ENCODE results near the gene PYGB.

- no peak for TF ChIP-seq ZNF549 (tag by site-specific recombination; IDR thresholded peaks at IDR 0.05)
- TF ChIP-seq, protein P1, sequence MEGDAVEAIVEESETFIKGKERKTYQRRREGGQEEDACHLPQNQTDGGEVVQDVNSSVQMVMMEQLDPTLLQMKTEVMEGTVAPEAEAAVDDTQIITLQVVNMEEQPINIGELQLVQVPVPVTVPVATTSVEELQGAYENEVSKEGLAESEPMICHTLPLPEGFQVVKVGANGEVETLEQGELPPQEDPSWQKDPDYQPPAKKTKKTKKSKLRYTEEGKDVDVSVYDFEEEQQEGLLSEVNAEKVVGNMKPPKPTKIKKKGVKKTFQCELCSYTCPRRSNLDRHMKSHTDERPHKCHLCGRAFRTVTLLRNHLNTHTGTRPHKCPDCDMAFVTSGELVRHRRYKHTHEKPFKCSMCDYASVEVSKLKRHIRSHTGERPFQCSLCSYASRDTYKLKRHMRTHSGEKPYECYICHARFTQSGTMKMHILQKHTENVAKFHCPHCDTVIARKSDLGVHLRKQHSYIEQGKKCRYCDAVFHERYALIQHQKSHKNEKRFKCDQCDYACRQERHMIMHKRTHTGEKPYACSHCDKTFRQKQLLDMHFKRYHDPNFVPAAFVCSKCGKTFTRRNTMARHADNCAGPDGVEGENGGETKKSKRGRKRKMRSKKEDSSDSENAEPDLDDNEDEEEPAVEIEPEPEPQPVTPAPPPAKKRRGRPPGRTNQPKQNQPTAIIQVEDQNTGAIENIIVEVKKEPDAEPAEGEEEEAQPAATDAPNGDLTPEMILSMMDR (tag by site-specific recombination; IDR thresholded peaks at IDR 0.05), result no peak
- no peak for TF ChIP-seq GLI2 (tag by site-specific recombination; IDR thresholded peaks at IDR 0.05; ENCODE audit: borderline replicate concordance, low read depth)
These were observed 25.3 kb upstream of the PYGB start for GRCh38 chr20:25222461-25223178.
